Measurements from ENCODE around the gene CD82. TPM values are rescaled to one million over a fixed set of nuclear protein-coding genes. Genes with fewer than 3 reads are reported as not detected.

Gene CD82
- polyA plus RNA-seq, 1 of the 3 experiments (the other 2 are of a cell fraction) = 39.2 TPM

DNA sequence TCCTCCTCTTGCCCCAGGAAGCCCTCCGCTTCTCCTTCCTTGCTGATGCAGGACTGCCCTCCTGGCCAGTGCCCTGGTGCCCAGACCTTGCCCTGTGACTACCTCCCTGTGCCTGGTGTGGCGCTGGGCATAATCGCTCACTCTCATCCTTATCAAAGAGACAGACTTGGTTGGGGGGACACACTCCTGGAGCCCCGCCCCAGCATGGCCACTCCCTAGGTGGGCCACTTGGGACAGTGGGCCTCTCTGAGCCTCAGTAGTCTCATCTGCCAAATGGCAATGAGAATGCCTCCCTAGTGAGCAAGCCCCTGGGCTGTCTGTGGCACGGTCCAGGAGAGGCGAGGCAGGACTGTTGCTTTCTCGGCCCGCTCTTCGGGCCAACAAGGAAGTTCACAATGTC is 88.6 kb downstream of the CD82 start (continued):
- TF ChIP-seq NRF1 (IDR thresholded peaks at IDR 0.05; ENCODE audit: low read depth, low read length) (no peak), TAF1 (IDR thresholded peaks at IDR 0.05; ENCODE audit: borderline replicate concordance, low read depth, low read length) (no peak), GABPA (IDR thresholded peaks at IDR 0.05; ENCODE audit: low read depth) (no peak)

DNA sequence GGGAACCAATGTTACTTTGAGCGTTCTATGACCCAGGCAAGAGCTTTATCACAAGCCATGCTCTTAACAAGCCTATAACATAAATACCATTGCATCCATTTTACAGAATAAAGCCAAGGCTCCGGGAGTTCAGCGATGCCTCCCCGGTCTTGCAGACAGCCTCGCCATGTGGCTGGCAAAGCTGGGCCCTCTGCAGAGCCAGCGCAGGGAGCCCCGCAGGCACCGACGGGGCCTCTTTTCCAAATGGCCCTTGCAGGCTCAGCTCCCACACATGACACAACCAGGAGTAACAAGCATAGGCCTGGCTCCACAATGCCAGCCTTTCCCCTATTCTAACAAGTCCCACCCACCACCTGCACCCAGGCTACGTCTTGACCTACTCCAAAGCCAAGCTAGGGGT is 89.1 kb downstream of the CD82 start:
- no peak overlapping the region for H3K4me2 ChIP-seq
- H3K9me2 ChIP-seq = no peaks in the 10 kb centered on the region
- H3K79me2 ChIP-seq (ENCODE audit: insufficient read depth) = no peaks in the 10 kb centered on the region
- no peaks in the 10 kb centered on the region for H3K36me3 ChIP-seq (replicated peaks in 1 of 2; ENCODE audit: control insufficient read depth in 1 of 2, insufficient read depth in 2 of 2, low read length in 1 of 2)
- CTCF ChIA-PET = no interaction called here
- H3K27ac ChIP-seq (ENCODE audit: low read depth in 2 of 2, low read length in 1 of 2) = no peak overlapping the region
- no peak for DNase-seq
- peaks cover 0 to 9% of the 10 kb centered on the region in 2 experiments; a peak in 1 of 4 replicates for H3K4me1 ChIP-seq (ENCODE audit: control insufficient read depth in 1 of 2, insufficient read depth in 2 of 2, low read depth in 1 of 2, low read length in 1 of 2)
- H3K9me3 ChIP-seq = no peaks in the 10 kb centered on the region
- POLR2A ChIA-PET = no interaction called here
- H3K4me3 ChIP-seq (ENCODE audit: low read depth in 2 of 2, low read length in 1 of 2) = no peak overlapping the region
- H2AFZ ChIP-seq (ENCODE audit: low read depth) = no peak overlapping the region
- no peak overlapping the region for H3K9ac ChIP-seq
- WGBS (ENCODE audit: low lambda C conversion rate) = 25% methylated on average over 1 of the region's 10 CpGs
- H3F3A ChIP-seq (replicated peaks; ENCODE audit: insufficient read depth) = no peaks in the 10 kb centered on the region
- no peak for TF ChIP-seq TAF1 (IDR thresholded peaks at IDR 0.05; ENCODE audit: borderline replicate concordance, low read depth, low read length)
- TF ChIP-seq, protein P1, sequence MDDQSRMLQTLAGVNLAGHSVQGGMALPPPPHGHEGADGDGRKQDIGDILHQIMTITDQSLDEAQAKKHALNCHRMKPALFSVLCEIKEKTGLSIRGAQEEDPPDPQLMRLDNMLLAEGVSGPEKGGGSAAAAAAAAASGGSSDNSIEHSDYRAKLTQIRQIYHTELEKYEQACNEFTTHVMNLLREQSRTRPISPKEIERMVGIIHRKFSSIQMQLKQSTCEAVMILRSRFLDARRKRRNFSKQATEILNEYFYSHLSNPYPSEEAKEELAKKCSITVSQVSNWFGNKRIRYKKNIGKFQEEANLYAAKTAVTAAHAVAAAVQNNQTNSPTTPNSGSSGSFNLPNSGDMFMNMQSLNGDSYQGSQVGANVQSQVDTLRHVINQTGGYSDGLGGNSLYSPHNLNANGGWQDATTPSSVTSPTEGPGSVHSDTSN (IDR thresholded peaks at IDR 0.05) = no peak
- no peak for TF ChIP-seq RCOR1 (IDR thresholded peaks at IDR 0.05; ENCODE audit: low read length)
- no peak for TF ChIP-seq GATA2 (CRISPR knock-in tag; IDR thresholded peaks at IDR 0.05)
- TF ChIP-seq SIN3A (IDR thresholded peaks at IDR 0.05; ENCODE audit: borderline replicate concordance, low read depth, low read length) = no peak
- no peak for TF ChIP-seq MEF2A (IDR thresholded peaks at IDR 0.05; ENCODE audit: borderline replicate concordance, low read depth)
- TF ChIP-seq, protein P2, sequence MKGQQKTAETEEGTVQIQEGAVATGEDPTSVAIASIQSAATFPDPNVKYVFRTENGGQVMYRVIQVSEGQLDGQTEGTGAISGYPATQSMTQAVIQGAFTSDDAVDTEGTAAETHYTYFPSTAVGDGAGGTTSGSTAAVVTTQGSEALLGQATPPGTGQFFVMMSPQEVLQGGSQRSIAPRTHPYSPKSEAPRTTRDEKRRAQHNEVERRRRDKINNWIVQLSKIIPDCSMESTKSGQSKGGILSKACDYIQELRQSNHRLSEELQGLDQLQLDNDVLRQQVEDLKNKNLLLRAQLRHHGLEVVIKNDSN (IDR thresholded peaks at IDR 0.05; ENCODE audit: borderline replicate concordance, low read depth) = no peak
- TF ChIP-seq, protein P3, sequence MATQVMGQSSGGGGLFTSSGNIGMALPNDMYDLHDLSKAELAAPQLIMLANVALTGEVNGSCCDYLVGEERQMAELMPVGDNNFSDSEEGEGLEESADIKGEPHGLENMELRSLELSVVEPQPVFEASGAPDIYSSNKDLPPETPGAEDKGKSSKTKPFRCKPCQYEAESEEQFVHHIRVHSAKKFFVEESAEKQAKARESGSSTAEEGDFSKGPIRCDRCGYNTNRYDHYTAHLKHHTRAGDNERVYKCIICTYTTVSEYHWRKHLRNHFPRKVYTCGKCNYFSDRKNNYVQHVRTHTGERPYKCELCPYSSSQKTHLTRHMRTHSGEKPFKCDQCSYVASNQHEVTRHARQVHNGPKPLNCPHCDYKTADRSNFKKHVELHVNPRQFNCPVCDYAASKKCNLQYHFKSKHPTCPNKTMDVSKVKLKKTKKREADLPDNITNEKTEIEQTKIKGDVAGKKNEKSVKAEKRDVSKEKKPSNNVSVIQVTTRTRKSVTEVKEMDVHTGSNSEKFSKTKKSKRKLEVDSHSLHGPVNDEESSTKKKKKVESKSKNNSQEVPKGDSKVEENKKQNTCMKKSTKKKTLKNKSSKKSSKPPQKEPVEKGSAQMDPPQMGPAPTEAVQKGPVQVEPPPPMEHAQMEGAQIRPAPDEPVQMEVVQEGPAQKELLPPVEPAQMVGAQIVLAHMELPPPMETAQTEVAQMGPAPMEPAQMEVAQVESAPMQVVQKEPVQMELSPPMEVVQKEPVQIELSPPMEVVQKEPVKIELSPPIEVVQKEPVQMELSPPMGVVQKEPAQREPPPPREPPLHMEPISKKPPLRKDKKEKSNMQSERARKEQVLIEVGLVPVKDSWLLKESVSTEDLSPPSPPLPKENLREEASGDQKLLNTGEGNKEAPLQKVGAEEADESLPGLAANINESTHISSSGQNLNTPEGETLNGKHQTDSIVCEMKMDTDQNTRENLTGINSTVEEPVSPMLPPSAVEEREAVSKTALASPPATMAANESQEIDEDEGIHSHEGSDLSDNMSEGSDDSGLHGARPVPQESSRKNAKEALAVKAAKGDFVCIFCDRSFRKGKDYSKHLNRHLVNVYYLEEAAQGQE (IDR thresholded peaks at IDR 0.05; ENCODE audit: low read depth, low read length) = no peak
- TF ChIP-seq CHD2 (IDR thresholded peaks at IDR 0.05; ENCODE audit: low read length, partially characterized antibody) = no peak
- TF ChIP-seq, protein P4, sequence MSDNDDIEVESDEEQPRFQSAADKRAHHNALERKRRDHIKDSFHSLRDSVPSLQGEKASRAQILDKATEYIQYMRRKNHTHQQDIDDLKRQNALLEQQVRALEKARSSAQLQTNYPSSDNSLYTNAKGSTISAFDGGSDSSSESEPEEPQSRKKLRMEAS (IDR thresholded peaks at IDR 0.05; ENCODE audit: low read depth) = no peak
- TF ChIP-seq, protein P5, sequence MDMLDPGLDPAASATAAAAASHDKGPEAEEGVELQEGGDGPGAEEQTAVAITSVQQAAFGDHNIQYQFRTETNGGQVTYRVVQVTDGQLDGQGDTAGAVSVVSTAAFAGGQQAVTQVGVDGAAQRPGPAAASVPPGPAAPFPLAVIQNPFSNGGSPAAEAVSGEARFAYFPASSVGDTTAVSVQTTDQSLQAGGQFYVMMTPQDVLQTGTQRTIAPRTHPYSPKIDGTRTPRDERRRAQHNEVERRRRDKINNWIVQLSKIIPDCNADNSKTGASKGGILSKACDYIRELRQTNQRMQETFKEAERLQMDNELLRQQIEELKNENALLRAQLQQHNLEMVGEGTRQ (IDR thresholded peaks at IDR 0.05; ENCODE audit: borderline replicate concordance, low read depth, low read length) = no peak
- no peak for TF ChIP-seq RFX5 (IDR thresholded peaks at IDR 0.05; ENCODE audit: low read length)
- no peak for TF ChIP-seq ELF1 (IDR thresholded peaks at IDR 0.05)
- TF ChIP-seq POLR2AphosphoS5 (IDR thresholded peaks at IDR 0.05; ENCODE audit: low read depth, low read length) = no peak
- H4K20me1 ChIP-seq (ENCODE audit: insufficient read depth) = no peaks in the 10 kb centered on the region
- H3K27me3 ChIP-seq (ENCODE audit: insufficient read depth) = peaks cover 30% of the 10 kb centered on the region
